Globus pallidus (tissue), 1 donor: ENCODE data around the gene HES3.
A peak's percentile ranks its signal among the peaks of the same experiment; 100 is the strongest.

Source experiments
- DNase-seq: peaks from one replicate; pipeline ENCODE4 v3.0.0-alpha.2; 2015; ENCODE audit warnings: low spot score

The HES3 gene

GRCh38 chr1:6279613-6280383 is 35.8 kb downstream of the HES3 start:
- DNase-seq, result no peak

DNA sequence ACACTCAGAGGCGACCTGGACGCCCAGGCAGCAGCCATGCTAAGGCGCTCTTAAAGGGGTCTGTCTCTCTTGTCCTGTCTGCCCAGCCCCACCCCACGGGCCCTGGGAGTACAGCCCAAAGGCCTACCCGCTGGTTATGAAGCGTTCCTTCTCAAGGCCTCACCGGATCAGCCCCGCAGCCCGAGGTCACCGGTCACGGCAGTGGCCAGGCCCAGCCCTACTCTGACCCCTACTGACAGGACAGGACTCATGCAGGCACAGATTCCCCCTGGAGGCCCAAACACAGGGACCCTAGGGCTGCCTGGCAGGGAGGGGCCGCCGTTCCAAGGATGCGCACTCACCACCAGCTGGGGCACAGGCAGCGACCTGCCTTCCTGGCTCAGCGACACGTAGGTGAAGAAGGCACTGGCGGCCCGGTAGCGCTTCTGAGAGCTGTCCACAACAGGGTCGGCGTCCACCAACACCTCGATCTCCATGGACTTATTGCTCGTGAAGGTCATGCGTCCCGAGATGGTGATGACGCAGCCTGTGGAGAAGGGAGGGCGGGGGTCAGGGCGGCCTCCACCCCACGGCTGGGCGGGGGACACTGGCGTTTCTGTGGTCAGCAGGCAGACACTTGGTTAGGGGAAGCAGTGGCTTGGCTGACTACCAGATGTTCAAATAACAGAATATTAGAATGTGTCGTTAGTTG is 36.9 kb downstream of the HES3 start:
- no peak for DNase-seq

GRCh38 chr1:6281511-6282402 is 37.8 kb downstream of the HES3 start:
- no peak for DNase-seq

DNA sequence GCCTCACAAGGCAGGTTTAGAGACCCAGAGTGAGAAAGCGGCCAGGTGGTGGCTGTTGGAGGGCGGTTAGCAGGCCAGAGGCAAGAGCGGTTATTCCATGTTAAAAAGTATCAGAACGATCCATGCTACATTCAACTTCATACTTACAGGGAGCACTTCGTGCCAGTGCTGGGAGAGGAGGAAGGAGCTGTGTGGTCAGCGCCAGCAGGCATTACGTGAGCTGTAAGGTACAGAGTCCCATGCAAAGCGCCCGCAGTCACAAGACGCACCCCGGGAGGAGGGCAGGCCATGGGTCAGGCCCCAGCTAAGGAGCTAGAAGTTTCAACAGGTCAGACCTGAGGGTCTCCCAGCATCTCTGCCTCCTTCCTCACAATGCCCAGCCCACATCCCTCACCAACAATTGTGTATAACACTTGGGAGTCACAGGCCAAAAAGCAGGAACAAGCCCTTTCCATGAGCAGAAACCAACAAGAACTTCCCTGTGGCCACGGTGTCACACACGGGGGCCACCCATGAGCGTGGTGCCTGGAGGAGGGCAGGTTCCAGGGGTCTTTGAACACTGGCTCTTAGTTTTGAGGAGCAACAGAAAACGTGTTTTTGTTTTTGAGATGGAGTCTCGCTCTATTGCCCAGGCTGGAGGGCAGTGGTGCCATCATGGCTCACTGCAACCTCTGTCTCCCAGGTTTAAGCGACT is 38.7 kb downstream of the HES3 start:
- DNase-seq, result no peak

DNA sequence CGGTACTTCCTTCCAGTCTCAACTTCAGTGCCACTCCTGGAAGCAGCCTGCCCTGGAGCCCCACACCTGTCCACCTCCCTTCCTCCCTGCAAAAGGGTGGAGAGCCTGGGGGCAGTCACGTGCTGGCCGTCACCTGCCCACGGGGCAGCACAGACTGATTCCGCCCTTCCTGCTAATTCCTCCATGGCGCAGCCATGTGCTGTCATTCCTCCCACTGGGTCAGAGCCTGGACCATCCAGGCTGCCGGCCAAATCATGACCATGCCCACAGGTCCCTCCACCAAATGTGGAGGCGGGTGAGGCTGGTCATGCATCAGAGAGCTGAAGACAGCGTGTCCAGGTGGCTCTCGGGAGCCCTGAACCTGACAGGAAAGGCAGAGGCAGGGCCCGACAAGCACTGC is 41.4 kb downstream of the HES3 start:
- DNase-seq, result no peak

DNA sequence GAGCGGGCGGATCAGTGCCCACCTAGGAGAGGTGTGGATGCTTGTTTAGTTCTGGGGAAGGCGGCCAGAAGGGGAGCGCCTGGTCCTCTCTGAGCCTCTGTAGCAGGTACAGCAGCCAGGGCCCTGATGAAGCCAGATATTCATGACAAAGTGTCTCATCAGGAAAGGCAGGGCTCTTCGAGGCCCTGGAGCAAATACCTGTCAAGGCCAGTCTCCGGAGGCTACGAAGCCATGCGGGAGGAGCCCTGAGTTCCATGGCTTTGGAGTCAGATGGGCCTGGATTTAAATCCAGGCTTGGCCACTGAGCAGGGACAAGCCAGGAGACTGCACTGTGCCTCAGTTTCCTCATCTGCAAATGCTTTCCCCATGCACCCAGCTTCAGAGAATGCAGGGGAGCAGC is 42.3 kb downstream of the HES3 start:
- no peak for DNase-seq

DNA sequence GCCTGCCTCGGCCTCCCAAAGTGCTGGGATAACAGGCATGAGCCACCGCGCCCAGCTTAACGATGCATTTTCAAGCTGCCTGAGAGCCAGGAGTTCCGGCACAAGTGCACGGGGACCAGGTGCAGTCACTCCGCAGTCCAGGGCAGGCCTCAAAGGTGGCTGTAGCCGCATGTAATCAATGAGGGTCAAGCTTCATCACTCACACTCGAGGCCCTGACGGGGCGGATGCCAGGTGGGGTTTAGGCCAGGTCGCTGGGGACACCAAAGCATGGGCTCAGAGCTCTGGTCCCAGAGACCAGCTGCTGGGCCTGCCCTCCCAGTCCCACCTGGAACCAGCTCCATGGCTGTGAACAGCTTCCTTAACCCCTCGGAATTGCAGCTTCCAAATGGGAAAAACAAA is 43.0 kb downstream of the HES3 start:
- DNase-seq, result no peak

DNA sequence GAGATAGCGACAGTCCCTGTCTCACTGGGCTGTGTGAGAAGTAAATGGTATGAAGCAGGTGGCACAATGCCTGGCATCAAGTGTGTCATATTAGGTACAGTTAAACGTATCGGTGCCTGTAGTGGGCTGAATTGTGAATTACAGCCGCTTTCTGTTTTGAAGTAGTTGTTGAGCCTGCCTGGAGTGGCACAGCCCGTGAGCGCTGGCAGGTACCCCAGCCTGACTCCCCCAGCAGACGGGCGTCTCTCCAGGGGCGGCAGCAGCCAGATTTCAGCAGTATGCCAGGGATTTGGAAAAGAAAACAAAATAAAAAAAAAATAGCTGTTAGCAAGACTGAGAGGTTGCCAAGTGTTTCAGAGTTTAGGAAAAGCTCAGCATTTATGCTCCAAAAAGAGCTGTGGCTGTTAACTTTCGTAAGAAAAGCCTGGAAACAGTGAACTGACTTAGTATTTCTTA is 43.5 kb downstream of the HES3 start:
- peak; percentile 72 for DNase-seq

DNA sequence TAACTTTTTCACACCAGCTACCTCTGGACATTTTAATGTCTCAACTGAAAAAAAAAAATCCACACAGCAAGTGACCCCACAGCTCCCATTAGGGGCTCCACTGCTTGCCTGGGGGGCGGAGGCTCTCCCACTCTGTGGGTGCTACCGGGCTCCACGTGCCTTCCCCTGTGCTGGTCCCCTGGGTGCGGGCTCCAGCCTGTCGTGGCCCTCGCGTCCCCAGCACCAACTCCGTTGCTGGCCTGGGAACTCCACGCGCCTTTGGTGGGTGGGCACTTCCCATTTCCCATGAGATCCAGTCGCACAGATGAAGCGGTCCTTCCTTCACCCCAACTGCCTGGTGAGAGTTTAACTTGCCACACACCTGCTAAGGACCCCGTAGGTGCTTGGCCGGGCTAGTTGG is 44.0 kb downstream of the HES3 start:
- no peak for DNase-seq

DNA sequence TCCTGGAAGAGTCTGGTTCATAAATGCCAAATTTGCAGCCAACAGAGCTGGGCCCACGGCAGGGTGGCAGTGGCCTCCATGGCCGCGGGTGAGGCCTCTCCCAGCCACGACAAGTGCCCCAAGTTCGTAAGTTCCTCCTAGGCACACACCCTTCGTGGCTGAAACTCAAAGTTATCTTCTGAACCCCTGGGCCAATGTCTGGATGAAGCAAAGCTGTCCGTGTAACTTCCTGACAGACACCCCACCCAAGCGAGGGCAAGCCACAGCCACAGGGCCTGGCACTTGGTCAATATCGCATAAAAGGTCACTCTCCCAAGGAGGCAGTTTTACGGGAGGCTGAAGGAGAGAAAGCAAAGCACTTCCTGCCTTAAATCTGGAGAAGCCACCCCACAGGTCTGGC is 44.7 kb downstream of the HES3 start:
- DNase-seq, result no peak

- no peak for DNase-seq
Observed at GRCh38 chr1:6292102-6292501, 48.1 kb downstream of the HES3 start.

GRCh38 chr1:6294080-6294889 is 50.3 kb downstream of the HES3 start:
- no peak for DNase-seq

DNA sequence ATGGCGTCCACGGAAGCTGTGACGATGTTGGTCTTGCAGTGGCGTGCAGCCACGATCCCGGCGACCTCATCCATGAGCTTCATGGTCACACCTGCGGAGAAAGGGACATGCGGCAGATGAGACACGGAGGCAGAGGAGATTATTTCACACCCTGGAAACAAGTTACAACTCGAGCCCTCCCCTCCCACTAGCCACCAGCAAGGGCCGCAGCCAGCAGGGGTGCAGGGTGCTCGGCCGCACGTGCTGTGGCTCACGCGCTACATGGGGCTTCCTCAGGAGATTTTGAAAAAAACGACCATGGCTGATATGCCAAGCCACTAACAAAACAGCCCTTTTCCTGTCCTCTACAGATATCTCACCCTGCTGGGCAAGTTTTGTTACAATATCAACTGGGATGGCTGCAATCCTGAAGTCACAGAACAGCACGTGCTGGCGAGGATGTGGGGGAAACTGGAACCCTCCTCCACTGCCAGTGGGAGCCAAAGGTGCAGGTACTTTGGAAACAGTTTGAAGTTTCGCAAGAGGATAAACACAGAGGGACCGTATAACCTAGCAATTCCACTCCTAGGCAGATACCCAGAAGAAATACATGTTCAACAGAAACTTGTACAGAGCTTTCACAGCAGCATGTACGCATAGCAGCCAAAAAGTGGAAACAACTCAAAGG is 51.0 kb downstream of the HES3 start:
- DNase-seq, result no peak
